ENCODE measurements around the gene KIF26A. TPM values are rescaled to one million over a fixed set of nuclear protein-coding genes. Genes with fewer than 3 reads are reported as not detected.

KIF26A gene
- total RNA-seq, 4 donors from 2014 or later = 0.53 to 5.8 (median 1.6) TPM

- no peak for TF ChIP-seq POLR2A (IDR thresholded peaks at IDR 0.05)
- TF ChIP-seq, protein P1, sequence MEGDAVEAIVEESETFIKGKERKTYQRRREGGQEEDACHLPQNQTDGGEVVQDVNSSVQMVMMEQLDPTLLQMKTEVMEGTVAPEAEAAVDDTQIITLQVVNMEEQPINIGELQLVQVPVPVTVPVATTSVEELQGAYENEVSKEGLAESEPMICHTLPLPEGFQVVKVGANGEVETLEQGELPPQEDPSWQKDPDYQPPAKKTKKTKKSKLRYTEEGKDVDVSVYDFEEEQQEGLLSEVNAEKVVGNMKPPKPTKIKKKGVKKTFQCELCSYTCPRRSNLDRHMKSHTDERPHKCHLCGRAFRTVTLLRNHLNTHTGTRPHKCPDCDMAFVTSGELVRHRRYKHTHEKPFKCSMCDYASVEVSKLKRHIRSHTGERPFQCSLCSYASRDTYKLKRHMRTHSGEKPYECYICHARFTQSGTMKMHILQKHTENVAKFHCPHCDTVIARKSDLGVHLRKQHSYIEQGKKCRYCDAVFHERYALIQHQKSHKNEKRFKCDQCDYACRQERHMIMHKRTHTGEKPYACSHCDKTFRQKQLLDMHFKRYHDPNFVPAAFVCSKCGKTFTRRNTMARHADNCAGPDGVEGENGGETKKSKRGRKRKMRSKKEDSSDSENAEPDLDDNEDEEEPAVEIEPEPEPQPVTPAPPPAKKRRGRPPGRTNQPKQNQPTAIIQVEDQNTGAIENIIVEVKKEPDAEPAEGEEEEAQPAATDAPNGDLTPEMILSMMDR (IDR thresholded peaks at IDR 0.05) = no peak
- Histone ChIP-seq H3K9me3 (peaks cover 0 to 8% (median 1%) of the 10 kb centered on the region in 4 donors), H3K27ac (peak overlapping the region in 3 of 4 donors; percentile 9 to 75 (median 62)), H3K36me3 (no peaks in the 10 kb centered on the region), H3K4me1 (peaks cover 0 to 44% (median 3%) of the 10 kb centered on the region in 4 donors), H3K4me3 (no peak overlapping the region), H3K27me3 (no peaks in the 10 kb centered on the region)
- peak in 1 of 3 donors; percentile 46 for DNase-seq
Observed at GRCh38 chr14:104226421-104227383, 88.3 kb downstream of the KIF26A start.

- TF ChIP-seq POLR2A (IDR thresholded peaks at IDR 0.05) = no peak
- TF ChIP-seq, protein P1 (IDR thresholded peaks at IDR 0.05) = no peak
- DNase-seq = no peak
- peaks cover 0 to 44% (median 3%) of the 10 kb centered on the region in 4 donors for H3K4me1 ChIP-seq
Observed at GRCh38 chr14:104227806-104228205, 89.4 kb downstream of the KIF26A start.

DNA sequence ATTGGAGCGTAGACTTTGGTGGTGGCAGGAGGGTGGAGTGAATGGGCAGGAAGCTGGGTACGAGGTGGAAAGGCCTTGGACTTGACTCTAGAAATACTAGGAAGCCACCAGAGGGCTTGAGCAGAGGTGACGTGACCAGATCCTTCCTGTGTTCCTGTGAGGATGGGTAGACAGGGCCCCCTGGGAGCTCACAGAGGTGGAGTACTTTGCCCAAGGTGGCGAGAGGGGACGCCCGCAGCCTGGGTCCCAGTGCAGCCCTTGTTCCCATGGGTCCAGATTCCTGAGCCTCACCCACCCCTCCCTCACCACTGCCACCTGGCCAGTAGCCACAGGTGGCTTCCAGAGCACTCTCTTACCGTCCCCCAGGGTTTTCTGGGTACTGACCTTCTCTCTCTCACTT is 89.8 kb downstream of the KIF26A start:
- DNase-seq = peak in 1 of 3 donors; percentile 39
- H3K9me3 ChIP-seq = peaks cover 0 to 8% (median 1%) of the 10 kb centered on the region in 4 donors
- no peaks in the 10 kb centered on the region for H3K36me3 ChIP-seq
- no peak overlapping the region for H3K4me3 ChIP-seq
- H3K27me3 ChIP-seq = no peaks in the 10 kb centered on the region
- TF ChIP-seq, protein P1 (IDR thresholded peaks at IDR 0.05) = no peak
- no peak for TF ChIP-seq POLR2A (IDR thresholded peaks at IDR 0.05)
- H3K27ac ChIP-seq = no peak overlapping the region
- H3K4me1 ChIP-seq = peaks cover 0 to 42% (median 3%) of the 10 kb centered on the region in 4 donors

More at GRCh38 chr14:104227806-104228205, 89.4 kb downstream of the KIF26A start:
- peaks cover 0 to 8% (median 1%) of the 10 kb centered on the region in 4 donors for H3K9me3 ChIP-seq
- no peak overlapping the region for H3K27ac ChIP-seq
- H3K36me3 ChIP-seq = no peaks in the 10 kb centered on the region
- no peak overlapping the region for H3K4me3 ChIP-seq
- no peaks in the 10 kb centered on the region for H3K27me3 ChIP-seq

DNA sequence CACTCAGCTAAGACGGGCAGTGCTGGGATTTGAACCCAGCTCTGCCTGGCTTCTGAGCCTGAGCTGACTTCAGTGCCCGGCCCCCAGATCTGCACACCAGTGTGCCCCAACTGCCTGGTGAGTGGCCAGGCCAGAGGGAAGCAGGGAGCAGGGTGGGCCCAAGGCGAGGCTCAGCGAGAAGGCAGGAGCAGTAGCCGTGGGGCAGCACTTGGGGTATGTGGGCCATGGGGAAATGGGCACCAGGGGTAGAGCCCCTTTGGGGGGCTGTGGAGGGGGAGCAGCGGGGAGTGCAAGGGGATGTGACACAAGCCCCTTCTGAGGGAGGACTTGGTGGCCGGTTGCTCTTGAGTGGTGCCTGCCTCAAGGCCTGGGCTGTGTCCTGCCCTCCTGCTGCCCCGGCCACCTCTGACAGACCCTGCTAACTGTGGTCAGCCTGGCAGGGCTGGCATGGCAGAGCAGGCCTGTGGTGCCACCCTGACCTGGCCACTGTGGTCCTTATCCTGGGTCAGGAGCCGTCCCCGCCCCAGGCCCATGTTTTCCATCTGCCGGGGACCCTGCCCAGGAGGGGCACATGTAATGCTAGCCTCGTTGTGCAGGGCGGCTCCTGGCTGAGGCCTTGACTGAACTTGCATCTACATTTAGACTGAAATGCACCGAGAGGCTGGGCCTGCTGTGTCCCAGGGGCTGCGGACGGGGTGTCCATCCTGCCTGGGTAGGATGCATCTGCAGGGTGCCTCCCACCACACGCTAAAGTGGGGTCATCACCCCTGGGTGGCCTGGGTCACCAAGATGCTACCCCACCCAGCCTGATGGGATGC is 90.5 kb downstream of the KIF26A start:
- peak in 1 of 3 donors; percentile 43 for DNase-seq
- peak overlapping the region in 1 of 4 donors; percentile 31 for H3K27ac ChIP-seq

More for the DNA sequence above, 90.5 kb downstream of the KIF26A start:
- no peaks in the 10 kb centered on the region for H3K27me3 ChIP-seq
- H3K4me3 ChIP-seq = no peak overlapping the region
- peaks cover 0 to 11% (median 1%) of the 10 kb centered on the region in 4 donors for H3K9me3 ChIP-seq
- no peak for TF ChIP-seq POLR2A (IDR thresholded peaks at IDR 0.05)
- TF ChIP-seq, protein P1 (IDR thresholded peaks at IDR 0.05) = no peak
- peaks cover 0 to 35% (median 3%) of the 10 kb centered on the region in 4 donors for H3K4me1 ChIP-seq
- H3K36me3 ChIP-seq = no peaks in the 10 kb centered on the region
